GM18499 (cell line): ENCODE measurements around the gene NRXN2.

Source experiments
- ATAC-seq: cut with Tn5 transposase; IDR thresholded peaks from one replicate; pipeline ENCODE4 v1.9.1; 2021; ENCODE audit warnings: moderate number of reproducible peaks; ENCODE audit not compliant: insufficient read depth, unreplicated experiment

Gene NRXN2

GRCh38 chr11:64641596-64642417, 81.2 kb downstream of the NRXN2 start:
- no peak for ATAC-seq

- ATAC-seq = no peak
Measured at GRCh38 chr11:64639885-64640284, 83.1 kb downstream of the NRXN2 start.

- no peak for ATAC-seq
Measured at GRCh38 chr11:64638829-64639228, 84.2 kb downstream of the NRXN2 start.

GRCh38 chr11:64638018-64638665, 84.9 kb downstream of the NRXN2 start:
- ATAC-seq = no peak

- no peak for ATAC-seq
Measured at GRCh38 chr11:64637334-64638017, 85.5 kb downstream of the NRXN2 start.

- ATAC-seq = no peak
Measured at GRCh38 chr11:64633555-64634159, 89.3 kb downstream of the NRXN2 start.

- no peak for ATAC-seq
Measured at GRCh38 chr11:64632654-64633053, 90.3 kb downstream of the NRXN2 start.

GRCh38 chr11:64632237-64632636, 90.8 kb downstream of the NRXN2 start:
- ATAC-seq = no peak

GRCh38 chr11:64631675-64632074, 91.3 kb downstream of the NRXN2 start:
- no peak for ATAC-seq

GRCh38 chr11:64629796-64630562, 93.0 kb downstream of the NRXN2 start:
- ATAC-seq = no peak

- ATAC-seq = no peak
Measured at GRCh38 chr11:64629103-64629502, 93.9 kb downstream of the NRXN2 start.

- no peak for ATAC-seq
Measured at GRCh38 chr11:64628596-64628995, 94.4 kb downstream of the NRXN2 start.

GRCh38 chr11:64627371-64627770, 95.6 kb downstream of the NRXN2 start:
- no peak for ATAC-seq

- ATAC-seq = no peak
Measured at GRCh38 chr11:64626637-64627036, 96.4 kb downstream of the NRXN2 start.

GRCh38 chr11:64624883-64625481, 98.0 kb downstream of the NRXN2 start:
- ATAC-seq = no peak

- ATAC-seq = no peak
Measured at GRCh38 chr11:64622681-64623080, 100.3 kb downstream of the NRXN2 start.

GRCh38 chr11:64621283-64622019, 101.5 kb downstream of the NRXN2 start:
- no peak for ATAC-seq

GRCh38 chr11:64620381-64620971, 102.5 kb downstream of the NRXN2 start:
- no peak for ATAC-seq
